Breast epithelium (tissue), 4 donors: ENCODE results near the gene SDK2. TPM values are rescaled to one million over a fixed set of nuclear protein-coding genes. Genes with fewer than 3 reads are reported as not detected.

ENCODE experiments used
- DNase-seq, 2 donors: peaks; one replicate each; pipeline ENCODE4 v3.0.0-alpha.2; 2019; ENCODE audit warnings: low spot score in 2 of 2
- H3K27ac ChIP-seq, 2 donors: fragments of 200-600 bp; sonication (generic) in 1 of 2; one replicate each; pipeline ENCODE4 v1.5.1; 2016 to 2019; ENCODE audit warnings: mild to moderate bottlenecking in 1 of 2
- H3K27me3 ChIP-seq, 2 donors: fragments of 200-600 bp; sonication (generic) in 1 of 2; one replicate each; pipeline versions ENCODE4 v1.5.1 to v1.6.0; 2017 to 2019; ENCODE audit warnings: control low read depth in 1 of 2, mild to moderate bottlenecking in 1 of 2
- H3K36me3 ChIP-seq: fragments of 200-600 bp; one replicate; pipeline ENCODE4 v1.5.1; 2019
- H3K4me1 ChIP-seq, 2 donors: fragments of 200-600 bp; sonication (generic); one replicate each; pipeline ENCODE4 v1.5.1; 2016 to 2019; ENCODE audit warnings: control low read depth in 1 of 2
- H3K4me3 ChIP-seq, 3 donors: fragments of 200-600 bp; sonication (generic); 1 replicate in 2 of 3; 2 replicates in 1 of 3; pipeline ENCODE4 v1.5.1; 2016 to 2019; ENCODE audit warnings: mild to moderate bottlenecking in 3 of 3, moderate library complexity in 2 of 3
- H3K9me3 ChIP-seq, 2 donors: fragments of 200-600 bp; sonication (generic) in 1 of 2; one replicate each; pipeline ENCODE4 v1.5.1; 2016 to 2019; ENCODE audit warnings: control low read depth in 1 of 2
- POLR2A ChIP-seq: fragments of 450-650 bp; IDR thresholded peaks from one replicate; pipeline ENCODE4 v1.6.1; 2016; ENCODE audit warnings: antibody characterized with exemption, mild to moderate bottlenecking, moderate library complexity
- POLR2AphosphoS5 ChIP-seq, 3 donors: sonication (generic); formaldehyde crosslinking; IDR thresholded peaks; one replicate each; pipeline ENCODE4 v1.6.1; 2017; ENCODE audit warnings: antibody characterized with exemption in 3 of 3
- intact Hi-C: fragments of 100-400 bp; cut with DNase I; formaldehyde crosslinking; loops from one replicate; pipeline ENCODE4 v1.15.1; 2023; ENCODE audit warnings: low total_unique reads
- total RNA-seq, 3 donors: library from RNA; depleted of rRNA; stranded (reverse); fragments of >200 nt; gene quantifications; one replicate each; pipeline ENCODE4 v1.1.0, GENCODE V29; 2016
- TF ChIP-seq, protein P1 (sequence below), 3 donors: fragments of 450-650 bp; IDR thresholded peaks; one replicate each; pipeline ENCODE4 v1.5.1; 2016 to 2017; ENCODE audit warnings: antibody characterized with exemption in 3 of 3, mild to moderate bottlenecking in 3 of 3, moderate library complexity in 3 of 3

The SDK2 gene
- total RNA-seq, 3 donors from 2014 or later, result 0.16 to 2.9 (median 2.6) TPM

- H3K4me3 ChIP-seq, result no peak overlapping the region
- H3K27me3 ChIP-seq, result no peaks in the 10 kb centered on the region
- intact Hi-C loops, result no loop called here
- TF ChIP-seq POLR2A, result no peak
- TF ChIP-seq POLR2AphosphoS5 (IDR thresholded peaks at IDR 0.05), result no peak
- TF ChIP-seq, protein P1, sequence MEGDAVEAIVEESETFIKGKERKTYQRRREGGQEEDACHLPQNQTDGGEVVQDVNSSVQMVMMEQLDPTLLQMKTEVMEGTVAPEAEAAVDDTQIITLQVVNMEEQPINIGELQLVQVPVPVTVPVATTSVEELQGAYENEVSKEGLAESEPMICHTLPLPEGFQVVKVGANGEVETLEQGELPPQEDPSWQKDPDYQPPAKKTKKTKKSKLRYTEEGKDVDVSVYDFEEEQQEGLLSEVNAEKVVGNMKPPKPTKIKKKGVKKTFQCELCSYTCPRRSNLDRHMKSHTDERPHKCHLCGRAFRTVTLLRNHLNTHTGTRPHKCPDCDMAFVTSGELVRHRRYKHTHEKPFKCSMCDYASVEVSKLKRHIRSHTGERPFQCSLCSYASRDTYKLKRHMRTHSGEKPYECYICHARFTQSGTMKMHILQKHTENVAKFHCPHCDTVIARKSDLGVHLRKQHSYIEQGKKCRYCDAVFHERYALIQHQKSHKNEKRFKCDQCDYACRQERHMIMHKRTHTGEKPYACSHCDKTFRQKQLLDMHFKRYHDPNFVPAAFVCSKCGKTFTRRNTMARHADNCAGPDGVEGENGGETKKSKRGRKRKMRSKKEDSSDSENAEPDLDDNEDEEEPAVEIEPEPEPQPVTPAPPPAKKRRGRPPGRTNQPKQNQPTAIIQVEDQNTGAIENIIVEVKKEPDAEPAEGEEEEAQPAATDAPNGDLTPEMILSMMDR (IDR thresholded peaks at IDR 0.05), result no peak
- no peak for DNase-seq
- no peak overlapping the region for H3K27ac ChIP-seq
- H3K9me3 ChIP-seq, result no peaks in the 10 kb centered on the region
- H3K4me1 ChIP-seq, result no peaks in the 10 kb centered on the region
- no peaks in the 10 kb centered on the region for H3K36me3 ChIP-seq
These were observed 231.3 kb downstream of the SDK2 start for GRCh38 chr17:73412914-73413313.

GRCh38 chr17:73411313-73411747 lies 232.9 kb downstream of the SDK2 start:
- Histone ChIP-seq H3K4me3 (no peak overlapping the region), H3K9me3 (no peaks in the 10 kb centered on the region), H3K27ac (peak overlapping the region in 1 of 2 donors; percentile 83), H3K27me3 (no peaks in the 10 kb centered on the region), H3K4me1 (no peaks in the 10 kb centered on the region), H3K36me3 (no peaks in the 10 kb centered on the region)
- intact Hi-C loops, result no loop called here
- DNase-seq, result no peak
- TF ChIP-seq POLR2A (no peak), POLR2AphosphoS5 (IDR thresholded peaks at IDR 0.05) (no peak)
- TF ChIP-seq, protein P1 (IDR thresholded peaks at IDR 0.05), result no peak

DNA sequence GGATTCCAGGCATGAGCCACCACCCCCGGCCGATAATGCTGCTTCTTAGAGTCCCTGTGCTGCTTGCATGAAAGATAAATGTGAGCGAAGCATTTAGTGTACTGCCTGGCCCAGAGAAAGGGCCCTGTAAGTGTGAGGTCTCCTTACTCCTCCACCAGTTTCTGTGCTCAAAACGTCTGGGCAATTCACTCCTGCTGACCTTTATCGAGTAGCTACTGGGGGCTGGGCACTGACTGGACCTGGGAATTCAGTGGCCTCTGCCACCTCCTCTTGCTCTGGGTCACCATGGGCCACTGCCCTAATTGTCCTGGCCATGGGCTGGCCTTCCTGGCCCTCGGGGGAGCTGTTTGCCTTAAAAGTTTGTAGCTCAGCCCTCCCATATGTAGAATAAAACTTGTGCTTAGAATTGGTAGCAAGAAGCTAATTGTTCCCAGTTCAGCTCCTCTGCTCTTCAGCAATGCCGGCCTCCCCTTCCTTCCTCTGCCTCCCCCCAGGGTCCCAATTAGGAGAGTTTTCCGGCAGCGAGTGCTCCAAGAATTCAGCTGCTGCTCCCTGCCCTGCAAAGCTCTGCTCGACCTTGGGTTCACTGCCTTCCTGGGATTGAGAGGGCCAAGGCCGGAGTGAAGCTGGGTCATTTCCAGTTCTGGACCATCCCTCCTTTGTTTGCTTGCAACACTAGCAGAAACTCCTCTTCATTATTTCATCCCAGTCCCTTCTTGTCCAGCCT lies 233.5 kb downstream of the SDK2 start:
- H3K9me3 ChIP-seq, result no peaks in the 10 kb centered on the region
- H3K27me3 ChIP-seq, result no peaks in the 10 kb centered on the region
- no peak overlapping the region for H3K4me3 ChIP-seq
- H3K4me1 ChIP-seq, result no peaks in the 10 kb centered on the region
- no peaks in the 10 kb centered on the region for H3K36me3 ChIP-seq
- H3K27ac ChIP-seq, result peak overlapping the region in 1 of 2 donors; percentile 83
- TF ChIP-seq POLR2AphosphoS5 (IDR thresholded peaks at IDR 0.05) (no peak), POLR2A (no peak)
- TF ChIP-seq, protein P1 (IDR thresholded peaks at IDR 0.05), result no peak
- DNase-seq, result no peak
- intact Hi-C loops, result no loop called here

DNA sequence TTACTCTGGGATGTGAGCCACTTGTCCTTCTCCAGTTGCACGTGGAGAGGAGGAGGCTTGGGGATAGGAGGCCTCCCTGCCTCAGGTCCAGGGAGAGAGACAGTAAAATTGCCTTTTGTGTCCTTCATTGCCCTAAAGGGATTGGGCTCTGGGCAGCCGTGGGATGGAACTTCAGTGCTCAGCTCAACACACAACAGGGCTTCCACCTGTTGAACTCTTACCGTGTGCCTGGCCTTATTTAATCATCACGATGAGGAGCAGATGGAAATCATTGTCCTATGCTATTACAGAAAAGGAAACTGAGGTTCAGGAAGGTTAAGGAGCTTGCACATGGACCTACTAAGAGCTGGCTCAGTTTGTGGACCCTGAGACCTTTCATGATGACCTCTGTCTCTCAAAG lies 240.0 kb downstream of the SDK2 start:
- TF ChIP-seq, protein P1 (IDR thresholded peaks at IDR 0.05), result no peak
- TF ChIP-seq POLR2A (no peak), POLR2AphosphoS5 (IDR thresholded peaks at IDR 0.05) (no peak)
- Histone ChIP-seq H3K4me3 (no peak overlapping the region), H3K27ac (no peak overlapping the region), H3K27me3 (no peaks in the 10 kb centered on the region), H3K9me3 (no peaks in the 10 kb centered on the region), H3K36me3 (no peaks in the 10 kb centered on the region), H3K4me1 (no peaks in the 10 kb centered on the region)
- intact Hi-C loops, result no loop called here
- DNase-seq, result no peak

DNA sequence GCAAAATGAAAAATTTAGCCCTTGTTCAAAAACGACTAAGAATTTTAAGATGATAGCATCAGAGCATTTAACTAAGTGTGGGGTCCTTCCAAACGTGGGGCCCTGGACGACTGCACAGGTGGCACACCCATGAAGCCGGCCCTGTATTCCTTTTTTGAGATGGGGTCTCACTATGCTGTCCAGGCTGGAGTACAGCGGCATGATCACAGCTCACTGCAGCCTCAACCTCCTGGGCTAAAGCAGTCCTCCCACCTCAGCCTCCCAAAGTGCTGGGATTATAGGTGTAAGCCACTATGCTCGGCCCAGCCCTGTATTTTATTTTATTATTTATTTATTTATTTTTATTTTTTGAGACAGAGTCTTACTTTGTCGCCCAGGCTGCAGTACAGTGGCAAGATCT lies 241.8 kb downstream of the SDK2 start:
- no peaks in the 10 kb centered on the region for H3K9me3 ChIP-seq
- H3K27me3 ChIP-seq, result no peaks in the 10 kb centered on the region
- no peaks in the 10 kb centered on the region for H3K4me1 ChIP-seq
- H3K4me3 ChIP-seq, result no peak overlapping the region
- no peaks in the 10 kb centered on the region for H3K36me3 ChIP-seq
- intact Hi-C loops, result no loop called here
- no peak overlapping the region for H3K27ac ChIP-seq
- DNase-seq, result no peak
- TF ChIP-seq, protein P1 (IDR thresholded peaks at IDR 0.05), result no peak
- TF ChIP-seq POLR2A, result no peak
- no peak for TF ChIP-seq POLR2AphosphoS5 (IDR thresholded peaks at IDR 0.05)
